ENCODE results near the gene COL9A3.

The COL9A3 gene

DNA sequence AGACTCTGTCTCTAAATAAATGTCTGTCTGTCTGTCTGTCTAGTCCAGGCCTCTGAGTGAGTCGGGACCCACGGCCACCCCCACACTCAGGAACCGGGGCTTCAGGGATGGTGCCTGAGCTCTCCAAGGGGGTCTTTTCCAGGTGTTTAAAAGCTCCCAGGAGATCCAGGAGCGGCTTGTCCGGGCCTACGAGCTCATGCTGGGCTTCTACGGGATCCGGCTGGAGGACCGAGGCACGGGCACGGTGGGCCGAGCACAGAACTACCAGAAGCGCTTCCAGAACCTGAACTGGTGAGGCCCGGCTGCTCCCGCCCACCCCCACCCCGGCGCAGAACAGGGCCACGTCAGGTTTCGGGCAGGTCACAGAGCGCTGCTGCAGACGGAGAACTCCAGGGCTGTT, 5.5 kb upstream of the COL9A3 start:
- DNase-seq (ENCODE audit: low read depth) = no peak

- DNase-seq (ENCODE audit: low read depth) = no peak
These were observed 5.1 kb upstream of the COL9A3 start for GRCh38 chr20:62811720-62812119.

- DNase-seq (ENCODE audit: low read depth) = no peak
These were observed 4.5 kb upstream of the COL9A3 start for GRCh38 chr20:62812181-62812906.

GRCh38 chr20:62812907-62813200, 4.0 kb upstream of the COL9A3 start:
- no peak for DNase-seq (ENCODE audit: low read depth)

DNA sequence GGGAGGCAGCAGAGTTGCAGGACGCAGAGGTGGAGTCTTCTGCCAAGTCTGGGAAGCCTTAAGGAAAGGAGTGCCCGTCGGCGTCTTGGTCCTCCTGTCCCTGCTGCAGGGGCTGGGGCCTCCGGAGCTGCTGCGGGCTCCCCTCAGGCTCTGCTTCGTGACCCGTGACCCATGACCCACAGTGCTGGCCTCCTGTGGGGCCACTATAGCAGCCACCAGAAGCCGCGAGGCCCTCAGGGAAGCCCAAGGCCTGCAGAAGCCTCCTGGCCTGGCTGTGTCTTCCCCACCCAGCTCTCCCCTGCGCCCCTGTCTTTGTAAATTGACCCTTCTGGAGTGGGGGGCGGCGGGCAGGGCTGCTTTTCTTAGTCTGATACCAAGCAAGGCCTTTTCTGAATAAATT, 3.3 kb upstream of the COL9A3 start:
- no peak for DNase-seq (ENCODE audit: low read depth)

GRCh38 chr20:62814060-62814708, 2.7 kb upstream of the COL9A3 start:
- DNase-seq (ENCODE audit: low read depth) = no peak

DNA sequence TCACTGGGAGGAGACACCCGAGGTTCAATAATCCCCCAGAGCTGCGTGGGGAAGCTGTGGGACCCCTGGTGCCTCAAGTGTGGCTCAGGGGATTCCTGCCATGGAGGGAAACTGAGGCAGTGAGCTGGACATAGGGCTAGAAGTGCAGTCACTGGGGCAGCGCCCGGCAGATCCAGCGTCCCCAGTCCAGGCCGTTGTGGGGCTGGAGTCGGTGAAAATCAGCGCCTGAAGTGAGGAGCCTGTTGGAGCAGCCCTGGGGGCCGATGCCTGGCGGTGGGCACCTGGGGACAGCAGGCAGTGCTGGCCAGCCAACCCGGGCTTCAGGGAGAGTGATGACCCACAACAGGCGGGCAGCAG, 2.2 kb upstream of the COL9A3 start:
- DNase-seq (ENCODE audit: low read depth) = no peak

DNA sequence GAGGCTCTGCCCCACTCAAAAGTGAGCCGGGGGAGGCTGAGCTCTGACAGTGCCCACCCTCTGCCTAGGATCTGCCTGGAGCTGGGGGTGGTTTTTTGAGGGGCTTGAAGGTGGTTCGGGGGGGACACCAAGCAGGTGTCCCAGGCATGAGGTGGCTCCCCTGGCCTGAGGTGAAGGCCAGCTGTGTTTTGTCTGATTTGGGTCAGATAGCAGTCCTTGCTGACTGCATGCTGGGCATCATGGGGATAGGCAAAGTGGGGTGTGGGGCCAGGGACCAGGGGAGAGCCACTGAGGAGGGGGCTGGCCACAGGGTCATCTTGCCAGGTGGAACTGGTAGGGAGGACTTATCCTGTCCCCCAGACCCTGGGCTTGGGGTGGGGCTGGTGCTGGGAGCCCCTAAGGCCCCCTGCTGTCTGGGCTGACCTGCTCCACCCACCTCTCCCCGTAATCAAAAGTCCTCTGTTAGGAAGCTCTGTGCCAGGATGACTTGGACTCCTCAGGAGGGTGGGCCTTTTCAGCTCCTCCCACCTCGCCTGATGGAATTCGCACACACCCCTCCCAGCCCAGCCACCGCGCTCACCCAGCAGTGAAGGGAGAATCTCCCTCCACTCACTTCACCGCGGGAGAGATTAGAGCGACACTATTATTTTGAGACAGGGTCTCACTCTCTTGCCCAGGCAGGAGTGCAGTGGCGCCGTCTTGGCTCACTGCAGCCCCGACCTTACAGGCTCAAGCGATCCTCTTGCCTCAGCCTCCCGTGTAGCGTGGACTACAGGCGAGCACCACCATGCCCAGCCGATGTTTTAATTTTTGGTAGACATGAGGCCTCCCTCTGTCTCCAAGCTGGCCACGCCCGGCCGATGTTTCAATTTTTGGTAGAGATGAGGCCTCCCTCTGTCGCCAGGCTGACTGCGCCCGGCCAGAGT, 1.5 kb upstream of the COL9A3 start:
- DNase-seq (ENCODE audit: low read depth) = no peak

- no peak for DNase-seq (ENCODE audit: low read depth)
These were observed 593 bp upstream of the COL9A3 start for GRCh38 chr20:62816031-62816883.

DNA sequence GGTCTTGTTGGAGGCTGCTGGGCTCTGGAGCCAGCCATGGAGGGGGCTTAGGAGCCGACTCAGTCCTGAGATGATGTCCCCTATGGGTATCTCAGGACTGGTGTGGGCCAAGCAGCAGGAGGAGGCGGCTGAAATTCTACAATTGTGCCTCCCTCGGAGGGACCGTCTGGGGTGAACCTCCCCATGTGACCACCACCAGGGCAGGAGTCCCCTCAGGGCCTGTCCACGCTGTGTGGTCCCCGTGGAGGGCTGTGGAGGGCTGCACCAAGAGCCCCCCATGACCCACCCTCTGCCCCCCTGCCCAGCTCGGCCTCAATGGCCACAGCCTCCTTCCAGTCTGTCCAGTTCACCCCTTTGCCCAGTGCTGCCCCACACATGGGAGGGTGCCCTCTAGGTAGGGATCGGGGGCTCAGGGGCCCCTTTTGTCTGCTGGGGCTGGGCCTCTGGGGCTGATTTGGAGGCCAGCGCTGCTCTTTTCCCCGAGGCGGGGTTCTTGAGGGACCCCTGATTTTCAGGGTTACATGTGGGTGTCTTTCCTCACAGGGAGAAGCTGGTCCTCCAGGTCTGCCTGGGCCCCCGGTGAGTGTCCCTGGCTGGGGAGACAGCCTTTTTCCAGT, 1.2 kb downstream of the COL9A3 start:
- no peak for DNase-seq (ENCODE audit: low read depth)

- no peak for DNase-seq (ENCODE audit: low read depth)
These were observed 2.0 kb downstream of the COL9A3 start for GRCh38 chr20:62818592-62819493.

DNA sequence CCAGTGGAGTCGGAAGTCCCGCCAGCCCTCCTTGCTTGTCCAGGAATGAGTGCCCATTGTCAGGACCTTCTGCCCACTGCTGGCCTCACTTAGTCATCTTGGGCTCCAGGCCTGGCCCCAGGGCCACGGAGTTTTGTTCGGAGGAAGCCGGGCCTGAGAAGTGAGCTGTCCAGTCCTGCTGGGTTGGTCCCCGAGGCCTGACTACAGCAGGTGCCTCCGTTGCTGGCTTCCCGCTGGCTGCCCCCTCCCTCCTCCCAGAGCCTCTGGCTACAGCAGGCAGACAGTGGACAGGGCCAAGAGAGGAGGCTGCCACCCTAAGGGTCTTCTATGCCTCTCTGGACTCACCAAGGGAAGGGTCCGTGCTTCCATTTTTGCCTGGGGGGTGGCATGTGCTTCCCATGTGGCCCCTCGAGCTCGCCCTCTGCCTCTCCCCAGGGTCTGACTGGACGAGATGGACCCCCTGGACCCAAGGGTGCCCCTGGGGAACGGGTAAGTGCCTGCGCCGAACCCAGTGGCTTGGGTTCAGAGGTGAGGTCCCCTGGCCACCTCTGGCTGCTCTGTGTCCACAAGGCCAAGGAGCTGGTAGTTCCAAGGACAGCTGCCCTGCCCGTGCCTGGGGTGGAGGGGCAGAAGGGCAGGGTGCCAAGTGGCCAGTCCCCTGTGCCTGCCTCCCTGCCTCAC, 2.8 kb downstream of the COL9A3 start:
- DNase-seq (ENCODE audit: low read depth) = no peak

DNA sequence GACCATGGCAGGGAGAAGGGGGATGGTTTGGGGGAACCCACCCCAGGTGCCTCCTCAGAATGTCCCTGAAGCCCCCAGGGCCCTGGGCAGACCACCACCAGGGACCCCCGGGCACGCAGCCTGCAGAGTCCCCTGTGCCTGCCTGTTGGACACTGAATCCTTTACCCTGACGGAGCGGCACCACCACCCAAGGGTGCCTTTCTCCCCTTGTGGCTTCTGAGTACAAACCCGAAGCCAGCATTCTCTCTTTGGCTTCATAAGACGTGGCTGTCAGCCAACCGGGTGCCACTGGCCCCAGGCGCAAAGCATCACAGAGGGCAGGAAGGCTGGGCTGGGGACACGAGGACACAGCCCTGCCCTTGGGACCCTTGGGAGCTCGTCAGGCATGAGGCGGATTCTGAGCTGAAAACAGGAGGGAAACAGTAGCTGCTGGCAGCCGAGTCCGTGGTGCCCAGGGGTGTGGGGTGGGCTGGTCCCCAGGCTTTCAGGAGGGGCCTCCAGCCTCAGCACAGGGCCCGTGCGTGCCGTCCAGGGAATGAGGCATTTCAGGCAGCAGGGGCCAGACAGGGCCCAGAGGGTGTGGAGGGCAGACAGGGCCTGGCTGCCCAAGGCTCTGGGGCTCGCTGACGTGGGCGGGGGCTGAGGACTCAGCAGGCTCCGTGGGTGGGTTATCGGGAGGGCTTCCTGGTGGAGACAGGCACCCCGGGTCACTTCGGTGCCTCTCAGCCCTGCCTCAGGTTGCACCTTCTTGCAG, 3.5 kb downstream of the COL9A3 start:
- no peak for DNase-seq (ENCODE audit: low read depth)

- no peak for DNase-seq (ENCODE audit: low read depth)
These were observed 4.3 kb downstream of the COL9A3 start for GRCh38 chr20:62820962-62821725.

GRCh38 chr20:62821726-62822210, 4.9 kb downstream of the COL9A3 start:
- DNase-seq (ENCODE audit: low read depth) = no peak

- DNase-seq (ENCODE audit: low read depth) = no peak
These were observed 5.5 kb downstream of the COL9A3 start for GRCh38 chr20:62822239-62822787.

- no peak for DNase-seq (ENCODE audit: low read depth)
These were observed 6.2 kb downstream of the COL9A3 start for GRCh38 chr20:62822788-62823651.
